IMR-90 (cell line): ENCODE results near the gene SLC25A38. TPM values are rescaled to one million over a fixed set of nuclear protein-coding genes. Genes with fewer than 3 reads are reported as not detected.

Experiments
- ATAC-seq: fragments of 200-7000 bp; cut with Tn5 transposase; 2 replicates; pipeline ENCODE4 v1.9.1; 2020; ENCODE audit warnings: low read depth, mild to moderate bottlenecking, moderate library complexity
- BruUV-seq: library from RNA; stranded (reverse); fragments of 400-500 nt; replicated peaks from 2 replicates; lab custom pipeline; 2021; lab: Mats Ljungman, UMichigan
- CTCF ChIA-PET: fragments of 300-600 bp; formaldehyde crosslinking; extraction: SDS; loops from one replicate; lab custom pipeline; 2021; ENCODE audit warnings: antibody characterized with exemption; lab: Yijun Ruan, JAX
- POLR2A ChIA-PET: fragments of 300-600 bp; sonication (Branson Sonifier 250); formaldehyde crosslinking; loops from one replicate; lab custom pipeline; 2022; ENCODE audit warnings: antibody characterized with exemption; ENCODE audit not compliant: unreplicated experiment; lab: Charles Lee
- DNase-seq: peaks from one replicate; pipeline ENCODE4 v3.0.0; 2013
- H2AFZ ChIP-seq: replicated peaks from 2 replicates; pipeline ENCODE3; 2013; ENCODE audit warnings: low read length, mild to moderate bottlenecking; ENCODE audit not compliant: poor library complexity
- H2AK5ac ChIP-seq: 2 replicates; pipeline ENCODE4 v1.6.1; 2013; ENCODE audit warnings: low read depth, low read length, inconsistent platforms
- H2AK9ac ChIP-seq: replicated peaks from 2 replicates; pipeline ENCODE3; 2013; ENCODE audit warnings: mild to moderate bottlenecking, low read depth, low read length, moderate library complexity; ENCODE audit not compliant: poor library complexity
- H2BK120ac ChIP-seq: 2 replicates; pipeline ENCODE4 v1.6.1; 2013; ENCODE audit warnings: low read depth, low read length, inconsistent platforms
- H2BK15ac ChIP-seq: 3 replicates; pipeline ENCODE4 v1.6.1; 2013; ENCODE audit warnings: low read depth, low read length, inconsistent platforms
- H2BK20ac ChIP-seq: 2 replicates; pipeline ENCODE4 v1.6.1; 2013; ENCODE audit warnings: low read depth, mild to moderate bottlenecking, inconsistent platforms, low read length, moderate library complexity
- H2BK5ac ChIP-seq: 2 replicates; pipeline ENCODE4 v1.6.1; 2013; ENCODE audit warnings: mild to moderate bottlenecking, low read depth, low read length, inconsistent platforms; ENCODE audit not compliant: poor library complexity, severe bottlenecking
- H3K14ac ChIP-seq: replicated peaks from 2 replicates; pipeline ENCODE4 v1.6.1; 2013; ENCODE audit warnings: low read depth, low read length, inconsistent platforms
- H3K18ac ChIP-seq: 2 replicates; pipeline ENCODE4 v1.6.1; 2013; ENCODE audit warnings: low read depth, low read length, control low read depth
- H3K23ac ChIP-seq: 2 replicates; pipeline ENCODE4 v1.6.1; 2013; ENCODE audit warnings: low read depth, low read length, inconsistent platforms
- H3K27ac ChIP-seq: 2 replicates; pipeline ENCODE4 v1.5.1; 2013; ENCODE audit warnings: mild to moderate bottlenecking, control low read depth, low read length; ENCODE audit not compliant: insufficient read depth
- H3K27me3 ChIP-seq: 2 replicates; pipeline ENCODE4 v1.6.1; 2013; ENCODE audit warnings: low read length; ENCODE audit not compliant: control insufficient read depth, insufficient read depth
- H3K36me3 ChIP-seq: 2 replicates; pipeline ENCODE4 v1.6.1; 2013; ENCODE audit warnings: low read length, mixed read lengths; ENCODE audit not compliant: control insufficient read depth, insufficient read depth
- H3K4ac ChIP-seq: 2 replicates; pipeline ENCODE4 v1.6.1; 2013; ENCODE audit warnings: low read depth, low read length, inconsistent platforms
- H3K4me1 ChIP-seq: 2 replicates; pipeline ENCODE4 v1.6.1; 2013; ENCODE audit warnings: low read length, mixed read lengths; ENCODE audit not compliant: control insufficient read depth, insufficient read depth
- H3K4me2 ChIP-seq: 2 replicates; pipeline ENCODE4 v1.6.1; 2013; ENCODE audit warnings: low read depth, mild to moderate bottlenecking, control low read depth, low read length, moderate library complexity
- H3K4me3 ChIP-seq: 2 replicates; pipeline ENCODE4 v1.5.1; 2013; ENCODE audit warnings: low read depth, mild to moderate bottlenecking, control low read depth, low read length, moderate library complexity; ENCODE audit not compliant: insufficient read depth
- H3K56ac ChIP-seq: 2 replicates; pipeline ENCODE4 v1.6.1; 2013; ENCODE audit warnings: low read length, inconsistent platforms; ENCODE audit not compliant: insufficient read depth; ENCODE audit errors: extremely low read depth
- H3K79me1 ChIP-seq, 2 experiments: 2 replicates each; pipeline ENCODE4 v1.6.1; 2013; ENCODE audit warnings: low read length in 2 of 2, inconsistent platforms in 1 of 2, low read depth in 1 of 2
- H3K9ac ChIP-seq: 2 replicates; pipeline ENCODE4 v1.6.1; 2013; ENCODE audit warnings: low read depth, low read length, control low read depth
- H3K9me1 ChIP-seq: 2 replicates; pipeline ENCODE4 v1.6.1; 2013; ENCODE audit warnings: low read length, inconsistent platforms; ENCODE audit not compliant: insufficient read depth
- H3K9me3 ChIP-seq: 2 replicates; pipeline ENCODE4 v1.6.1; 2013; ENCODE audit warnings: low read length; ENCODE audit not compliant: control insufficient read depth, insufficient read depth
- H4K20me1 ChIP-seq: 2 replicates; pipeline ENCODE4 v1.6.1; 2013; ENCODE audit warnings: low read length, inconsistent platforms; ENCODE audit not compliant: insufficient read depth
- H4K5ac ChIP-seq: 2 replicates; pipeline ENCODE4 v1.6.1; 2013; ENCODE audit warnings: mild to moderate bottlenecking, low read depth, low read length, control low read depth
- H4K8ac ChIP-seq, 2 experiments: 2 replicates each; pipeline ENCODE4 v1.6.1; 2013; ENCODE audit warnings: low read depth in 2 of 2, low read length in 2 of 2, control low read depth in 1 of 2, inconsistent platforms in 1 of 2
- H4K91ac ChIP-seq: 2 replicates; pipeline ENCODE4 v1.6.1; 2013; ENCODE audit warnings: low read depth, low read length, inconsistent platforms; ENCODE audit not compliant: insufficient read depth
- BHLHE40 ChIP-seq: fragments of 150-350 bp; IDR thresholded peaks from 2 replicates; pipeline ENCODE4 v1.6.1; 2016; ENCODE audit warnings: mild to moderate bottlenecking, low read depth, low read length
- CEBPB ChIP-seq: IDR thresholded peaks from 2 replicates; pipeline ENCODE4 v1.6.1; 2012; ENCODE audit warnings: low read depth, low read length, improper control_type of control experiment
- CHD1 ChIP-seq: IDR thresholded peaks from 2 replicates; pipeline ENCODE4 v1.6.1; 2012; ENCODE audit warnings: low read depth, low read length, improper control_type of control experiment
- CTCF ChIP-seq: conservative IDR thresholded peaks from 2 replicates; pipeline ENCODE4 v1.5.1; 2012; ENCODE audit warnings: mild to moderate bottlenecking, low read depth, low read length, improper control_type of control experiment
- ELK1 ChIP-seq: fragments of 150-350 bp; IDR thresholded peaks from 2 replicates; pipeline ENCODE4 v1.6.1; 2016; ENCODE audit warnings: low read depth, mild to moderate bottlenecking, low read length, moderate library complexity, borderline replicate concordance
- FOS ChIP-seq: fragments of 150-350 bp; IDR thresholded peaks from 2 replicates; pipeline ENCODE4 v1.6.1; 2016; ENCODE audit warnings: low read depth, low read length
- MAFK ChIP-seq: IDR thresholded peaks from 2 replicates; pipeline ENCODE4 v1.6.1; 2012; ENCODE audit warnings: low read depth, low read length, improper control_type of control experiment
- MAZ ChIP-seq: IDR thresholded peaks from 2 replicates; pipeline ENCODE4 v1.6.1; 2012; ENCODE audit warnings: low read depth, mild to moderate bottlenecking, low read length, improper control_type of control experiment, moderate library complexity, borderline replicate concordance
- MXI1 ChIP-seq: IDR thresholded peaks from 2 replicates; pipeline ENCODE4 v1.6.1; 2012; ENCODE audit warnings: low read depth, mild to moderate bottlenecking, low read length, moderate library complexity, borderline replicate concordance
- NFE2L2 ChIP-seq: fragments of 150-350 bp; IDR thresholded peaks from 2 replicates; pipeline ENCODE4 v1.6.1; 2016; ENCODE audit warnings: low read depth, mild to moderate bottlenecking, low read length
- POLR2A ChIP-seq: IDR thresholded peaks from 2 replicates; pipeline ENCODE4 v1.6.1; 2012; ENCODE audit warnings: mild to moderate bottlenecking, low read depth, low read length
- RCOR1 ChIP-seq: IDR thresholded peaks from 2 replicates; pipeline ENCODE4 v1.6.1; 2012; ENCODE audit warnings: mild to moderate bottlenecking, low read length, improper control_type of control experiment; ENCODE audit not compliant: insufficient replicate concordance
- RFX5 ChIP-seq: IDR thresholded peaks from 2 replicates; pipeline ENCODE4 v1.8.0; 2012; ENCODE audit warnings: low read depth, mild to moderate bottlenecking, low read length, moderate library complexity
- SMC3 ChIP-seq: fragments of 150-350 bp; IDR thresholded peaks from 2 replicates; pipeline ENCODE4 v1.6.1; 2016; ENCODE audit warnings: low read depth, mild to moderate bottlenecking, antibody characterized with exemption, low read length, moderate library complexity
- USF2 ChIP-seq: fragments of 150-350 bp; IDR thresholded peaks from 2 replicates; pipeline ENCODE4 v1.6.1; 2017; ENCODE audit warnings: mild to moderate bottlenecking, antibody characterized with exemption, low read length, low read depth
- WGBS, 2 experiments: methylation state at CpG; one replicate each; pipeline versions ENCODE4 v1.1.5 to v1.1.7; 2013; ENCODE audit warnings: missing lambda C conversion rate in 2 of 2; ENCODE audit not compliant: insufficient read length in 1 of 2; ENCODE audit errors: extremely low coverage in 2 of 2; 5-methylcytosine and 5-hydroxymethylcytosine counted together
- dilution Hi-C: fragments of 300-500 bp; cut with HindIII; formaldehyde crosslinking; loops from one replicate; pipeline ENCODE4 v1.14.3; 2018; ENCODE audit warnings: low sequenced_read_pairs; ENCODE audit not compliant: unreplicated experiment
- in situ Hi-C: fragments of 300-500 bp; cut with MboI; formaldehyde crosslinking; loops from 3 replicates; pipeline ENCODE4 v1.14.3; 2019; ENCODE audit warnings: low sequenced_read_pairs, inconsistent platforms, mixed read lengths
- intact Hi-C: fragments of 100-400 bp; cut with micrococcal nuclease; formaldehyde crosslinking; loops from 2 replicates; pipeline ENCODE4 v1.10.0; 2022
- polyA plus RNA-seq, 3 experiments: library from polyadenylated mRNA; depleted of rRNA; stranded (reverse); fragments of >200 nt; gene quantifications; 2 replicates each; pipeline ENCODE4 v1.2.3, GENCODE V29; 2012; ENCODE audit warnings: low replicate concordance in 1 of 3
- total RNA-seq: library from RNA; depleted of rRNA; stranded (reverse); fragments of >200 nt; gene quantifications from 2 replicates; pipeline ENCODE4 v1.2.3, GENCODE V29; 2012

The SLC25A38 gene
- total and polyA plus RNA-seq, 2 of the 4 experiments (the other 2 are of a cell fraction), result 17.4 to 22.6 TPM

- no peaks in the 10 kb centered on the region for H3K4me1 ChIP-seq
- no CpG with 5 or more reads among the region's 3 CpGs for WGBS, 2 experiments
- H3K56ac ChIP-seq, result no peak overlapping the region
- H3K9me1 ChIP-seq, result no peaks in the 10 kb centered on the region
- intact Hi-C loops, result no loop called here
- no peaks in the 10 kb centered on the region for H3K79me1 ChIP-seq
- TF ChIP-seq ELK1 (no peak), CEBPB (no peak), RFX5 (no peak), RCOR1 (no peak), USF2 (no peak), FOS (no peak), CTCF (no peak), NFE2L2 (no peak), MAFK (no peak), CHD1 (no peak), MAZ (no peak), SMC3 (no peak), POLR2A (no peak), MXI1 (no peak), BHLHE40 (no peak)
- H3K36me3 ChIP-seq, result no peaks in the 10 kb centered on the region
- H4K20me1 ChIP-seq, result no peaks in the 10 kb centered on the region
- H2BK5ac ChIP-seq, result no peak overlapping the region
- 0 out of 2 replicates have a peak, but pooled peaks cover 2% of the 10 kb centered on the region for H3K27me3 ChIP-seq
- no peak overlapping the region for H2BK120ac ChIP-seq
- H4K91ac ChIP-seq, result no peak overlapping the region
- no peak overlapping the region for H3K18ac ChIP-seq
- H4K5ac ChIP-seq, result no peak overlapping the region
- dilution Hi-C loops, result no loop called here
- no peak overlapping the region for H3K4ac ChIP-seq
- DNase-seq (no peak), ATAC-seq (no peak)
- no peak overlapping the region for H3K9ac ChIP-seq
- no peak overlapping the region for H3K4me2 ChIP-seq
- CTCF ChIA-PET, result no interaction called here
- no peak overlapping the region for H2AK5ac ChIP-seq
- no peak overlapping the region for H2AFZ ChIP-seq
- H2AK9ac ChIP-seq, result no peak overlapping the region
- no peak overlapping the region for H4K8ac ChIP-seq
- H3K4me3 ChIP-seq, result no peak overlapping the region
- no peak overlapping the region for H3K23ac ChIP-seq
- no peak overlapping the region for H2BK15ac ChIP-seq
- H3K27ac ChIP-seq, result no peak overlapping the region
- BruUV-seq, result no TSS peak
- no peaks in the 10 kb centered on the region for H3K9me3 ChIP-seq
- no peak overlapping the region for H2BK20ac ChIP-seq
- in situ Hi-C loops, result no loop called here
- POLR2A ChIA-PET, result no interaction called here
- no peak overlapping the region for H3K14ac ChIP-seq
These were observed 24.8 kb upstream of the SLC25A38 start for GRCh38 chr3:39358333-39358732.
